Measurements from ENCODE around the gene POLD4.

Gene POLD4

DNA sequence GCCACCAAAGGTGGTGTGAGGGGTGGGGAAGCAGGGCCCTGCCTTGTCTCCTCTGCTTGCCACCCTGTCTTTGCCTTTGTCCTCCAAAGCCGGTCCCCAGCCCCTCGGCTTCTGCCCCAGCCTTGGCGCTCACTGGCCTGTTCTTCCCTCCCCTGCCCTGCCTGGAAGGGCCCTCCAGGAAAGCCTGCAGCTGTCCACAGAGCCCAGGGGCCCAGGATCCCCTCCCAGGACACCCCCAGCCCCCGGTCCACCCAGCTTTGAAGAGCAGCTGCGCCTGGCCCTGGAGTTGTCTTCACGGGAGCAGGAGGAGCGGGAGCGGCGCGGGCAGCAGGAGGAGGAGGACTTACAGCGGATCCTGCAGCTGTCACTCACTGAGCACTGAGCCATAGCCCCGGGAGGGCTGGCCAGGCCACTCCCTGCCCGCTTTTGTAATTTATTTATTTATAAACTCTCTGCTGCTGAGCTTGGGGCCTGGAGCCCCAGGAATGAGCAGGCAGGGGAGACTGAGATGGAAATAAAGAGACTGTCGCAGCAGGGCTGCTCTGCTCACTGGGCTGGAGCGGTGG, 51.3 kb downstream of the POLD4 start:
- TF ChIP-seq CTCF (conservative IDR thresholded peaks at IDR 0.05; ENCODE audit: low read depth, low read length): no peak
- H3K4me3 ChIP-seq (IDR thresholded peaks at IDR 0.05; ENCODE audit: insufficient read depth, low read depth, low read length): no peak overlapping the region

DNA sequence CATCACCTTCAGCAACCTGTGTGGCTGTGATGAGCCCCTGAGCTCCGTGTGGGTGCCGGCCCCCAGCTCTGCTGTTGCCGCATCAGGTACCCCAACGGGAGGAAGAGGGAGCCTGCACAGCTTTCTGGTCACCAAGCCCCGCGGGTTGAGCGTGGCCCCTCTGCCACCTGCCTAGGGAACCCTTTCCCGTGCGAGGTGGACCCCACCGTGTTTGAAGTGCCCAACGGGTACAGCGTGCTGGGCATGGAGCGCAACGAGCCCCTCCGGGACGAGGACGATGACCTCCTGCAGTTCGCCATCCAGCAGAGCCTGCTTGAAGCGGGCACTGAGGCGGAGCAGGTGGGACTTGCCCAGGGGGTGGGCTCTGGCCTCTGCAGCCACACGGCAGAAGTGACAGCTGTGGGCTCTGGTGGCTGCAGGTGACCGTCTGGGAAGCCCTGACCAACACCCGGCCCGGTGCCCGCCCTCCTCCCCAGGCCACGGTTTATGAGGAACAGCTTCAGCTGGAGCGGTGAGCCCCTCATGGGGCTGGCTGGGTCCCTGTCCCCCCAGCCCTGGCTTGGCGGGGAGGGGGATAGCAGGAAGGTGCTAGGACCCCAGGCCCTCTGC, 51.9 kb downstream of the POLD4 start:
- Histone ChIP-seq H3K4me1 (ENCODE audit: low read depth, poor library complexity, severe bottlenecking) (no peaks in the 10 kb centered on the region), H3K36me3 (ENCODE audit: insufficient read depth) (no peaks in the 10 kb centered on the region), H3K27me3 (ENCODE audit: insufficient read depth, low read depth) (no peaks in the 10 kb centered on the region), H3K4me3 (IDR thresholded peaks at IDR 0.05; ENCODE audit: insufficient read depth, low read depth, low read length) (no peak overlapping the region), H2AFZ (ENCODE audit: low read depth) (no peak overlapping the region), H3K27ac (no peak overlapping the region), H3K9ac (no peak overlapping the region), H3K79me2 (ENCODE audit: insufficient read depth, low read depth) (no peaks in the 10 kb centered on the region), H4K20me1 (ENCODE audit: insufficient read depth) (no peaks in the 10 kb centered on the region), H3K4me2 (no peak overlapping the region)
- TF ChIP-seq CTCF (conservative IDR thresholded peaks at IDR 0.05; ENCODE audit: low read depth, low read length): no peak

More for the DNA sequence above, 51.3 kb downstream of the POLD4 start:
- H3K4me1 ChIP-seq (ENCODE audit: low read depth, poor library complexity, severe bottlenecking): no peaks in the 10 kb centered on the region
- no peak overlapping the region for H3K27ac ChIP-seq
- H2AFZ ChIP-seq (ENCODE audit: low read depth): no peak overlapping the region
- no peaks in the 10 kb centered on the region for H4K20me1 ChIP-seq (ENCODE audit: insufficient read depth)
- H3K79me2 ChIP-seq (ENCODE audit: insufficient read depth, low read depth): no peaks in the 10 kb centered on the region
- no peaks in the 10 kb centered on the region for H3K36me3 ChIP-seq (ENCODE audit: insufficient read depth)
- no peak overlapping the region for H3K9ac ChIP-seq
- H3K4me2 ChIP-seq: no peak overlapping the region
- H3K27me3 ChIP-seq (ENCODE audit: insufficient read depth, low read depth): no peaks in the 10 kb centered on the region
